ENCODE measurements around the gene PNPLA6. TPM values are rescaled to one million over a fixed set of nuclear protein-coding genes. Genes with fewer than 3 reads are reported as not detected.

PNPLA6 gene
- total and polyA plus RNA-seq, 2 of the 8 experiments (the other 6 are each of a cell fraction or from before 2014, with no cell fraction given) = 55.1 to 121 TPM

GRCh38 chr19:7562646-7563393, 27.3 kb downstream of the PNPLA6 start:
- no peak overlapping the region for H3K4me2 ChIP-seq (ENCODE audit: insufficient read depth in 1 of 2, low read depth in 2 of 2, low read length in 2 of 2)
- no peak overlapping the region for H3K4me3 ChIP-seq (ENCODE audit: extremely low read depth in 1 of 4, insufficient read depth in 2 of 4, low read depth in 3 of 4, low read length in 4 of 4)
- peaks cover 1 to 11% (median 8%) of the 10 kb centered on the region in 4 experiments; a peak in 7 of 8 replicates for H3K36me3 ChIP-seq (ENCODE audit: control insufficient read depth in 2 of 4, insufficient read depth in 4 of 4, low read length in 3 of 4)
- FAIRE-seq (no peak), DNase-seq (ENCODE audit: low read depth in 1 of 2, low spot score in 2 of 2) (peak in 1 of 2 experiments; percentile 75)
- no peak overlapping the region for H2BK5ac ChIP-seq (ENCODE audit: low read depth, low read length)
- no peak overlapping the region for H3K27ac ChIP-seq (ENCODE audit: low read depth, low read length)
- H3K79me2 ChIP-seq (ENCODE audit: control insufficient read depth in 1 of 2, insufficient read depth in 2 of 2, low read length in 2 of 2) = no peaks in the 10 kb centered on the region
- no peaks in the 10 kb centered on the region for H3K9me3 ChIP-seq (ENCODE audit: insufficient read depth in 2 of 2, low read depth in 1 of 2, low read length in 1 of 2)
- no peak overlapping the region for H2BK12ac ChIP-seq (ENCODE audit: low read depth, low read length)
- no peak overlapping the region for H3K18ac ChIP-seq (ENCODE audit: extremely low read depth, low read length)
- H3K23me2 ChIP-seq (ENCODE audit: low read depth, low read length) = no peaks in the 10 kb centered on the region
- H2AK5ac ChIP-seq (ENCODE audit: low read depth, low read length) = no peak overlapping the region
- 68% methylated on average over 16 of the region's 16 CpGs; no CpG with 5 or more reads in 1 of the 2 experiments for WGBS, 2 experiments (ENCODE audit: extremely low coverage in 1 of 2, insufficient coverage in 1 of 2, insufficient read length in 1 of 2, insufficient replicate concordance in 2 of 2, low coverage in 1 of 2, low lambda C conversion rate in 2 of 2, missing lambda C conversion rate in 1 of 2)
- H2BK120ac ChIP-seq (replicated peaks; ENCODE audit: low read depth, low read length) = no peak overlapping the region
- no peak overlapping the region for H4K5ac ChIP-seq (ENCODE audit: insufficient read length, low read depth, low read length)
- H2BK15ac ChIP-seq (ENCODE audit: low read length) = no peak overlapping the region
- no peak overlapping the region for H4K8ac ChIP-seq (ENCODE audit: extremely low read depth, insufficient read depth, low read length)
- H3K4ac ChIP-seq (replicated peaks; ENCODE audit: insufficient read length, low read depth, low read length) = no peak overlapping the region
- H3K56ac ChIP-seq (replicated peaks; ENCODE audit: insufficient read length, low read depth, low read length) = no peak overlapping the region
- no peaks in the 10 kb centered on the region for H3K4me1 ChIP-seq (replicated peaks in 1 of 4; ENCODE audit: control insufficient read depth in 3 of 4, insufficient read depth in 4 of 4, low read length in 3 of 4)
- H2AFZ ChIP-seq (ENCODE audit: low read length) = no peak overlapping the region
- no peak overlapping the region for H3K9ac ChIP-seq (replicated peaks in 1 of 4; ENCODE audit: extremely low read depth in 1 of 4, low read depth in 3 of 4, low read length in 3 of 4)
- H4K20me1 ChIP-seq (replicated peaks in 1 of 2; ENCODE audit: control insufficient read depth in 1 of 2, insufficient read depth in 2 of 2, low read length in 2 of 2) = peaks cover 0 to 6% of the 10 kb centered on the region in 2 experiments
- no peak overlapping the region for H3K14ac ChIP-seq (ENCODE audit: insufficient read length)
- H3K79me1 ChIP-seq (ENCODE audit: low read depth, low read length) = no peaks in the 10 kb centered on the region
- ChIA-PET CTCF (ENCODE audit: partially characterized antibody) (interaction anchor here (0.9 to 2.1 kb wide), 3 partner anchors 10 to 79 kb away, joined by 3 to 7 read pairs (median 3); partner anchors contain the start of gene CAMSAP3), POLR2A (ENCODE audit: partially characterized antibody) (interaction anchor here (0.9 kb wide), 1 partner anchor 10 kb away, joined by 3 read pairs; no protein-coding TSS in a partner anchor)
- no peak overlapping the region for H2BK20ac ChIP-seq (ENCODE audit: low read length)
- H3K23ac ChIP-seq (ENCODE audit: insufficient read length) = no peak overlapping the region
- H3K27me3 ChIP-seq (replicated peaks in 1 of 4; ENCODE audit: control insufficient read depth in 3 of 4, extremely low read depth in 1 of 4, insufficient read depth in 3 of 4, low read length in 3 of 4) = no peaks in the 10 kb centered on the region
- no peak overlapping the region for H4K91ac ChIP-seq (replicated peaks; ENCODE audit: insufficient read length, low read length)
- no peak for TF ChIP-seq HDAC6 (IDR thresholded peaks at IDR 0.05; ENCODE audit: low read depth, low read length)
- no peak for TF ChIP-seq POLR2A (IDR thresholded peaks at IDR 0.05; ENCODE audit: control extremely low read depth in 1 of 2, low read depth in 2 of 2, low read length in 2 of 2)
- no peak for TF ChIP-seq ATF2 (IDR thresholded peaks at IDR 0.05; ENCODE audit: low read length)
- no peak for TF ChIP-seq KDM4A (IDR thresholded peaks at IDR 0.05; ENCODE audit: low read depth, low read length, severe bottlenecking)
- no peak for TF ChIP-seq RAD21 (IDR thresholded peaks at IDR 0.05 in 1 of 2, conservative IDR thresholded peaks at IDR 0.05 in 1 of 2; ENCODE audit: low read depth in 2 of 2, low read length in 2 of 2)
- TF ChIP-seq CREB1 (IDR thresholded peaks at IDR 0.05) = peak; percentile 35; the same call in 1 of the 2 replicates
- TF ChIP-seq TAF1 (IDR thresholded peaks at IDR 0.05; ENCODE audit: low read depth, low read length) = no peak
- TF ChIP-seq HDAC2 (IDR thresholded peaks at IDR 0.05; ENCODE audit: borderline replicate concordance in 1 of 2, low read depth in 2 of 2, low read length in 2 of 2) = peak; percentile 74 to 85; a peak in 2 of 4 replicates
- no peak for TF ChIP-seq EP300 (IDR thresholded peaks at IDR 0.05; ENCODE audit: borderline replicate concordance in 1 of 2, low read depth in 2 of 2, low read length in 2 of 2)
- peak; percentile 72 for TF ChIP-seq TAF7 (optimal IDR thresholded peaks at IDR 0.05; ENCODE audit: borderline replicate concordance, low read depth, low read length)

Data from H1 (cell line).